Islet precursor cell (in vitro differentiated cells): ENCODE measurements around the gene RAD51B.
A peak's percentile ranks its signal among the peaks of the same experiment; 100 is the strongest.

Experiments used
- DNase-seq: peaks from one replicate; pipeline ENCODE4 v3.0.0-alpha.2; 2018

Gene RAD51B

DNA sequence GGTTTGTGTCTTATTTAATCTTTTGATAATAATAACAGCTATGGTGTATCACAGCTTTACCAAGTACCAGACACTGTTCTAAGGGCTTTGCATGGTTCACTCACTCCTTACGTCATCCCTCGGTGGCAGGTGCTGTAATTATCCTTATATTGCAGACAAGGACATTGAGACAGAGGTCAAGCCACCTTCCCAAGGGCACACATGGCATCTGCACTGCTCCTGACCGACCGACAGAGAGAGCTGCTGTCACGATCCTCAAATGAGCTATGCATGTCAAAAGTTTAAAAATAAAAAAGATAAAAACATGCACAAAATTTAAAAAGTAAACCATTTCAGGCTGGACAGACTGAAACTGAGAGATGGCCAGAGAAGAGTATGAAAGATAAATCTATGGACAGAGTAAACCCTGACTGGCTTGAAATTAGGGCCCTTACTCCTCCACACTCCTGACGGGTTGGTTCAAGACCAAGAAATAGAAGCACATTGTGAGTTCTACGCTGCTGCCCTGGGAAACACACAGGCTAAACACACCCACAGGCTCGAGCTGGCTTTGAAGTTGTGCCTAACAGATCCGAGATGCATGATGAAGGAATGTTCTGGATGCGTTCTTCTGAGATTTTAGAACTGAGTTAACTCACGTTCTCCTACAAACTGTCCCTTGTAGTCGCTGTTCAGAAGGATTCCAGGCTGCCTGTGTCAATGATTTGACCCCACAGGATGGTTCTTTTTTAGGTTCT, 704.6 kb downstream of the RAD51B start:
- DNase-seq: no peak

DNA sequence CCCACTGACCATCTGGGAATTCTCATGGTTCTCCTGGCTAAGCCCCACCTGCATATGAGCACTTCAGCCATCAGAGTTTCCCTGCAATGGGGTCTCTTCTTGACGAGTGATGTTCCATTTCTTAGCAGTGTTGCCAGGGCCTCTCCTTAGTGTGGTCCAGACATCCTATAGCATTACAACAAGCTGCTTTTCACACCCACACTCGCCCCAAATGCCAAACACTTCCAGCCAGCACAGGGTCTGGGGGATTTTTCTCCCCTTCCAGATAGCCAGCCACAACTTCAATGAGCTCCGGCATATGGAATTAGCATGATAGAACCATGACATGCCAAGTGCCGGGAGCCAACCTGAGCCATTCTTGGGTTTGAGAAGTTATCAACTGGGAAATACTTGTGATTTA, 705.9 kb downstream of the RAD51B start:
- no peak for DNase-seq

DNA sequence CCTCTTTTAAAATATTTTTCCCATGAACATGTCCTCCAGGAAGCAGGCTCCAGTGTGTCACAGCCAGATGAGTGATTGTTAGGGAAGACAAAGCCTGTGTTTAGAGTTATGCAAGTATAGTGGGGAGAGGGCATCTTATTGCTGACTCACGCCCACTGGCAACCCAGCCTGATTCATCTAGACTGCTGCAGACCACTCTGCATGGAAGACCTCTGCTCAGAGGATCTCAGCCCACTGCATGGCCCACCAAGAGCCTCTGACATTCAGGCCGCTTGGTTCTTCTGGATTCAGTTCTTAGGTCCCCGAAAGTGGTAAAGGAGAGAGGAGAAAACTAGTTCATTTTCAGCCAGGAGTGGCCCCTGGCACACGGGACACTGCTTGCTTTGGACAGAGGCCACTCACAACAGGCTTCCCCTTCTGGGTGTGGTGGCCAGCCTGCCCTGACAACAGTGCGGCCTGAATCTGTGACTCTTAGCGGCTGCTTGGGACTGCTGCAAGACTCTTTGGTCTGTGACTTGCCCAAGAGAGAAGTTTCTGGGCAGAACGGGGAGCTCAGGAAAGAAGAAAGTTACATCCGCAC, 707.0 kb downstream of the RAD51B start:
- DNase-seq: no peak

DNA sequence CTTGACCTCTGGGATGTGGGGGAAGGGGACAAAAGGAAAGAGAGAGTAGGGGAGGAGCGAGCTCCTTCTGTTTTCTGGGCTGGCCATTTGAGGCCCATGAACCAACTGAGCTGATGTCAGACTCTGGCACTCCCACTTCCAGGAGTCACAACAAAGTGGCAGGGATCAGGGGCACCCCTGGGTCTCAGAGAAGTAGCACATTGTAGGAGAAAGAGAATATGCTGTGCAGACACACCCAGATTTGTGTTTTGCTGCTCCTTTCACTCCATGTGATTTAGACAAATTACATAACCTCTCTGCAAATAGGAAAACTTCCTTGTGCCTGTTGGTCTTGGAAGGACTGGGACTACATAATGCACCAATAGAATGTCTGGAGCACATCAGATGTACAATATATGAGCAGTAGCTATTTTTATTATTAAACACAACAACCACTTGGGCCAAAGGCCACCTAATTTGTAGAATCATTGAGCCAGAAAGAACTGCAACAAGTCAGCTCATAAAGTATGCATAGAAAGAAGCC, 707.8 kb downstream of the RAD51B start:
- DNase-seq: no peak

DNA sequence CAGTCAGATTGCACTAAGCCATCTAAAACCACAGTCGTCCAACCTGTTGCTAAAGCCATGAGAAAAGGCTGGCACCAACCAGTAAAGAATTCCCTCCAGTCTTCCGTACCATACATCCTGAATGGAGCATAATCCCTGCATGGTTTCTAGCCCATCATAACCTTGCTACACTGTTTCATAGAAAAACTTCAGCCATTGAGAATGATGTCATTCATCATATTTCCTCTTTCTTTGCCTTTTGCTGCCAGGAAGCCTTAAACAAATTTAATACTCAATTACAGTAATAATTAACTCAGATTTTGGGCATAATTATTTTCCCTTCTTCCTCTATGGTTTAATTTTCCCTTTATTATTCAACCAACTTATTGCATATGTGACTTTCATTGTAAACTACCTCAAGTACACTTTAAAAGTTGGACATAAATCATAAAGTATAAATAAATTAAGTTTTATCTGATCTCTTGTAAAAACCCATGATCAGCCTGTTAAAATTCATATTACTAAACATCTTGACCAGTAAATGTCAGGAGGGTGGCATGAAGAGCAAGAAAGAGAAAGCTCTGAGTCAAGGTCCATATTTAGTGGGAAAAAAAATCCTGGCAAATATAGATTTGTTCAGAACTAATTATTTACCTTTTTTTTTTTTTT, 708.6 kb downstream of the RAD51B start:
- no peak for DNase-seq

- DNase-seq: no peak
Measured at GRCh38 chr14:68530443-68530842, 710.9 kb downstream of the RAD51B start.

- DNase-seq: no peak
Measured at GRCh38 chr14:68532496-68532895, 712.9 kb downstream of the RAD51B start.

GRCh38 chr14:68534276-68534675, 714.7 kb downstream of the RAD51B start:
- no peak for DNase-seq

DNA sequence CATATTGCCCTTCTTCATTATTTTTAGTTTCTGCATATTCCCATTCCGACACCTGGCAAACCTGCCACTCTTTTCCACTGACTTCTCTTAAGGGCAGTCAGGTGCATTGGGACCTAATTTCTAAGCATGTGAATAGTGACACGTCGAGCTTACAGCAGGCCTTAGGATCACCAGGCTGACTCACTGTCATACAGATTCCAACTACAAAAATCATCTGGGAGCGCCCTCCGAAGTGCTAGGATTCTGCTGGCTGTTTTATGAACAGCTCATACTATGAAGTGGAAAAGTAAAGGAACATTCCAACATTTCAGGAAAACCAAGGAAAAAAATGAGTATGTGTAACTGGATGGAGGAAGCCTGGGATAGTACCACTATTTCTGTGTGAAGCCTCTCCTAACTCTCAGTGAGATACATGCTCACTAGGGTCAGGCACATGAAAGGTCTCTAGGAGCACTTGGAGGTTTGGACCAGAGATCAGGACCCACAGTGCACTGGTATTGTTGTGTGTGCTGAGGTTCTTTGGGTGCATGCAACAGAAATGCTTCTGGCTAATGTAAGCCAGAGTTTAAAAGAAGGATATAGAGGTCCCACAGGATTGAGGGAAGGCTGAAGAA, 715.9 kb downstream of the RAD51B start:
- no peak for DNase-seq

GRCh38 chr14:68536018-68536410, 716.4 kb downstream of the RAD51B start:
- no peak for DNase-seq

DNA sequence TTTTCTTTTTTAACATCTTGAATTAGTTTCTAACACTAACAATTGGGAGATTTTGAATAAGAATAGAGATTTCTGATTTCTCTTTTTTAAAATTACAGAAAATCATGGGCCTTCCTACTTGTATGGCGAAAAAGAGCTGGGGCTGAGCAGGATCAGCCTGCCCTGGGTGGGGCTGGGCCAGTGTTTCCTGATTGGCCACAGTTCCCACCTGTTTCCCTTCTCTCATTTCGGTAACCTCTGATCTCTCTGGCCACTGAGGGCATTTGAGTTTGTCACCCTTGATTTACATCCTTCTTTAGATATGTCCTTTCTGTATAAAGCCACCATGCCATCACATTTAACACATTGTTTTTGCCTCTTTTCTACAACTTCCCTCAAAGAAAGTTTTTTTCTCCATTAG, 719.1 kb downstream of the RAD51B start:
- DNase-seq: no peak

- no peak for DNase-seq
Measured at GRCh38 chr14:68539241-68539737, 719.7 kb downstream of the RAD51B start.

- DNase-seq: no peak
Measured at GRCh38 chr14:68539789-68540188, 720.2 kb downstream of the RAD51B start.

DNA sequence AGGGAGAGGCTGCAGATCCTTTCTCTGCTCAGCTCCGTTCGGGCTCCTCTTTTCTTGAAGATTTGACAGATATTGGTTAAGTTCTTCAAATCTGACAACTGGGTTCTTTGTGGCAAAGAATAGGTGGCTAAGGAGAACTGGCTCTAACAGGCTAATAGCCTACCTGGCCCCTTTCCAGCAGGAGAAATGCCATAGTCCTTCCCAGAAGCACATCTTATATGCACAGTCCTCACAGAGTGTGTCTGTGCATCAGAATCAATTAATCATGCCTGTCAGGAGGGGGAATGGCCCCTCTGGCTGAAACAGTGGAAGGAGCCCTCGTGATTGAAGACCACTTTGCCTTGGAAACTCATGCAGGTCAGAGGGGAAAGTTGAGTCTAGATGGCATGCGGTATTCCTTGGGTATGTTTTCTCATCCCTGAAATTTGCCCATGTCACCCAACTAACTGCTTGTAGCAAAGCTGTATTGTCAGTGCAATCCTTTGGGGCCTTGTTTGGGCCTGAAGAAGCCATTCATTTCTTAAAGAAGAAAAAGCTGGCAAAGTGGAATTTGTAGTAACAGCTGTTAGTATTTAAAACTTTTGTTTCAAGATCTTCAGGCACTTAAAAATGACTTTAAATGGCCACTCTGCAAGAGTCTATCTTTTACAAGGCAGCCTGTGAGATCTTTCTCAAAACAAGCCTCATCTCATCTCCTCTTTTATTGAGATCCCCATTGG, 721.8 kb downstream of the RAD51B start:
- DNase-seq: no peak

DNA sequence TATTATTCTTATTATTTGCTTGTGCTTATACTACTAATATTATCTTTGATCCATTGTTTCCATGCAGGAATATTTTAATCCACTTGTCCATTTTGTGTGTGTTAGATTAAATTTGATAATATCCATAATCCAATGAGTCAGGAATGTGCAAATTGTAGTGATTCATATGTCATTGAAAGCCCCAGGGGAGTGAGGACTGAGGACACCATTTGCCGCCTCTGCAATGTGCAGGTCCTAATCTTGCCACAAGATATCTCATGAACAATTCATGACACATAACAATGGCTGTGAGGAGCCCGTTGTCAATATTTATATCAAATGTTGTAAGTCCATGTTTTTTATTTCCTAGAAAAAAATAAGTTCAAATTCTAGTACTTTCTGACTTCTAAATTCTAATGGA, 722.8 kb downstream of the RAD51B start:
- DNase-seq: no peak

GRCh38 chr14:68543516-68543915, 723.9 kb downstream of the RAD51B start:
- no peak for DNase-seq

DNA sequence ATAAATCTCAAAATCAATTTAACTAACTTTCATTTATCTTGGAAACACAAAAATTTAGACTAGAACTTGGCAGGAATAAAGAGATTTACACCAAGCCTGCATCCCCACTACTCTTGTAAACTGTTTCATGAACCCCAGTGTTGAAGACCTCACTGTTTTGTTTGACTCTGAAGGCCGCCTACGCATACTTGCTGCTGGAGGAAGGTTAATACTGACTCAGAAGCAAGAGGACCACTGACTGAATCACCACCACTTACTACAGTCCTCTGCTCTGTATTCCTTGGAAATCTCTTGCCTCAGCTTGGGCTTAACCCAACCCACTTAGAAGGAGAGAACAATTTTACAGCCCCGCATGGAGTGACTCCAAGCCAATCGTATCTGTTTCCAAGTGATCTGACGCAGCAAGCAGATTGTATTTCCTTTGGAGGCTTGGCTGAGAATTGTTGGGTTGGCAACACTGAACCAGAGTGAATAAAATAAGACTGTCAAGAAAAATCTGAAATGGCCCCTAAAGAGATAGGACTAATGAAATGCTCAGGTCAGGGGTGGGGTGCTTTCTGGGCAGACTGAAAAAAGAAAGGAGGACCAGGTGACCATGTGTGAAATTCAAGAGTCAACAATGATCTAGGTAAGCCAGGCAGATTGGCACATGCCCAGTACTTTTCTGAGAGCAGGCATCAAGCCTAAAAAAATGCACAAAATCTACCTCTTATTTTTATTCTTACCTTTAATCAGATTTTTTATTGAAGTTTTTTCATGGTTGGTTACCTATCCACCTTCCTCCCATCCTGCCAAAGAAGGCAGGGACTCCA, 724.7 kb downstream of the RAD51B start:
- no peak for DNase-seq

DNA sequence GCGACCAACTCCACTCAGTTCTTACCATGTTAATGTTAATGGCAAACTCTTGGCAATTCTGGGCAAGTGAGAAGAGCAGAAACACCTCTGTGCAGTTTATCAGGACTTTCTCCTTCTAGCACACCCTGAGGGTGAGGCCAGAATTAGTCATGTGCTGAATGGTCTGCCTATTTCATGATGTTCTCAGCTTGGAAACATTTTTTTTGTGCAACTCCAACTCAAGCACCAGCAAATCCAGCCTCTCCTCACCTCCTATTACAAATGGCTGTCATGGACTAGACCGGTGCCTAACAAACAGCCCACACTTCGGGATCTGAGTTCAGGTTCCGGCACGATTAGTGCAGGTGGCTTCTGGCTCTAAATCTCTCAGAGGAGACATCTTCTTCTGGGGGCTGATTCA, 727.3 kb downstream of the RAD51B start:
- DNase-seq: no peak

DNA sequence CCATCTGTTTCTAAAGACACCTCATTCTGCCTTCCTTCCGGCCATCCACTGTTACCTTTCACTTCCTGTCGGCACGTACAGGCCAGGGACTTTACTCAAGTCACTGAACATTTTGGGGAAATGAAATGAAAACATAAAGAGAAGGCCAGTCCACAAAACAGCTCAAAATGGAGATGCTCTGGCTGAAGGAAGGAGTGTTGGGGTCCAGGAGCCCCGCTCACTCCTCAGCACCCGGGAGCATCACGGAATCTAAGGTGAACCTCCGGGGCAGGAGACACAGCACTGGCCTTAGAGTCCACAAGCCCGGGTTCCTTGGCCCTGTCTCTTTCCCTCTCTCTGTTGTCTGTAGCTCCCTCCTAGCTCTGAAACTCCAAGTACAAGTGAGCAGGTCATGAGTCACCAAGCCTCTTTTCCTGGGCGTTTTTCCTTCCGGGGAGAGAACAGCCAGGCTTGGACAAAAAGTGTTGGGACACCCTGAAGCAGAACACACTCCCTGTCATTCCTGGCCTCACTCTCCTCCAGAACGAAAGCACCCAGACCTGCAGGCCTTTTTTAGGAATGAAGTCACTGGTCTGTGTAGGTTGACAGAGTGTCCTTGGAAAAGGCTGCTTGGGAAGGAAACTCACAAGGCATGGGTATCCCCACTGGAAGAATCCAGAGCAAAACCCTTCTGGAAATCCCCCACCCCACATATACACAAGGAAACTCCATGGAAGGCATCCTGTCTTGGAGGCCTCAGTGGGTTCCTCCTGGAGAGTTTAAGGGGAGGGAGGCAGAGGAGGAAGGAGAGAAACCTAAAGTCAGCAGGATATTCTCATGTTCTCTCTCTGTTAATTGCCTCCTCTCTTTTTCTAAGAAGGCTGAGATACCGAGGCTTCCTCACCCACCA, 728.0 kb downstream of the RAD51B start:
- peak; percentile 95 for DNase-seq

- DNase-seq: peak; percentile 98
Measured at GRCh38 chr14:68548194-68549076, 728.9 kb downstream of the RAD51B start.
